K562 (cell line): Measurements from ENCODE around the gene MYL9. TPM values are rescaled to one million over a fixed set of nuclear protein-coding genes. Genes with fewer than 3 reads are reported as not detected.

Experiments
- ATAC-seq: fragments of 200-7000 bp; cut with Tn5 transposase; 3 replicates; pipeline ENCODE4 v1.9.1; 2020; ENCODE audit warnings: moderate library complexity
- BruUV-seq: library from RNA; stranded (reverse); fragments of 400-500 nt; replicated peaks from 2 replicates; lab custom pipeline; 2021; lab: Mats Ljungman, UMichigan
- CTCF ChIA-PET: fragments of 300-600 bp; formaldehyde crosslinking; extraction: SDS; loops from one replicate; lab custom pipeline; 2021; ENCODE audit warnings: low intra/inter-chr PET ratio; lab: Yijun Ruan, JAX
- POLR2A ChIA-PET: fragments of 300-600, 350-650 bp; sonication (Branson Sonifier 250); formaldehyde crosslinking; extraction: SDS; loops from one replicate; lab custom pipeline; 2021; ENCODE audit warnings: antibody characterized with exemption, inconsistent platforms; lab: Yijun Ruan, JAX
- DNase-seq, 4 experiments: peaks; one replicate each; pipeline versions ENCODE4 v3.0.0 to v3.0.0-alpha.2; 2011 to 2018; ENCODE audit warnings: low spot score in 3 of 4, mixed read lengths in 3 of 4; ENCODE audit errors: extremely low read depth in 1 of 4
- FAIRE-seq: peaks from 2 replicates; lab custom pipeline; 2011; peaks lifted over from hg19 to GRCh38; lab: Jason Lieb, UNC
- H2AFZ ChIP-seq: 2 replicates; pipeline ENCODE4 v1.6.0; 2011; ENCODE audit warnings: low read depth, low read length, control low read depth, inconsistent platforms
- H3K27ac ChIP-seq: fragments of 200-600 bp; 3 replicates; pipeline ENCODE4 v1.8.0; 2011; ENCODE audit warnings: low read depth, mild to moderate bottlenecking, control low read depth, inconsistent platforms, low read length, moderate library complexity, mixed read lengths; ENCODE audit errors: extremely low read depth
- H3K27me3 ChIP-seq, 2 experiments: fragments of 300-600 bp in 1 of 2; 2 replicates in 1 of 2; 3 replicates in 1 of 2; pipeline versions ENCODE4 v1.6.0 to v1.8.0; 2011; ENCODE audit warnings: inconsistent platforms in 2 of 2, low read length in 2 of 2, mild to moderate bottlenecking in 1 of 2, mixed read lengths in 1 of 2, moderate library complexity in 1 of 2; ENCODE audit not compliant: control insufficient read depth in 2 of 2, insufficient read depth in 2 of 2
- H3K36me3 ChIP-seq: fragments of 300-600 bp; 3 replicates; pipeline ENCODE4 v1.8.0; 2011; ENCODE audit warnings: mild to moderate bottlenecking, low read length, inconsistent platforms; ENCODE audit not compliant: control insufficient read depth, insufficient read depth
- H3K4me1 ChIP-seq, 2 experiments: fragments of 200-600 bp in 1 of 2; replicated peaks in 1 of 2; 2 replicates in 1 of 2; 3 replicates in 1 of 2; pipeline versions ENCODE4 v1.5.1 to v1.8.0; 2011; ENCODE audit warnings: inconsistent platforms in 2 of 2, low read length in 2 of 2, mild to moderate bottlenecking in 1 of 2, mixed read lengths in 1 of 2, moderate library complexity in 1 of 2; ENCODE audit not compliant: control insufficient read depth in 2 of 2, insufficient read depth in 2 of 2
- H3K4me2 ChIP-seq: 2 replicates; pipeline ENCODE4 v1.6.1; 2011; ENCODE audit warnings: low read length, control low read depth, inconsistent platforms, mixed read lengths; ENCODE audit not compliant: insufficient read depth
- H3K4me3 ChIP-seq: fragments of 200-600 bp; sonication (generic), shearing (Covaris generic); 2 replicates; pipeline ENCODE4 v1.5.1; 2016; ENCODE audit warnings: control low read depth, inconsistent platforms
- H3K79me2 ChIP-seq: fragments of 200-600 bp; 3 replicates; pipeline ENCODE4 v1.8.0; 2011; ENCODE audit warnings: low read length, inconsistent platforms; ENCODE audit not compliant: control insufficient read depth, insufficient read depth
- H3K9ac ChIP-seq, 2 experiments: 2 replicates each; pipeline versions ENCODE4 v1.6.0 to v1.6.1; 2011; ENCODE audit warnings: low read depth in 2 of 2, low read length in 2 of 2, control low read depth in 1 of 2, inconsistent platforms in 1 of 2, mild to moderate bottlenecking in 1 of 2, mixed read lengths in 1 of 2; ENCODE audit not compliant: insufficient read depth in 1 of 2
- H3K9me1 ChIP-seq: one replicate; pipeline ENCODE4 v1.6.0; 2011; ENCODE audit warnings: inconsistent platforms, mild to moderate bottlenecking, low read length, moderate library complexity; ENCODE audit not compliant: control insufficient read depth, insufficient read depth
- H3K9me3 ChIP-seq: replicated peaks from 2 replicates; pipeline ENCODE4 v1.5.1; 2011; ENCODE audit warnings: low read depth, low read length, inconsistent platforms; ENCODE audit not compliant: control insufficient read depth, insufficient read depth
- H4K20me1 ChIP-seq: replicated peaks from 2 replicates; pipeline ENCODE4 v1.6.1; 2011; ENCODE audit warnings: low read length, inconsistent platforms, mixed read lengths; ENCODE audit not compliant: control insufficient read depth, insufficient read depth
- PTBP1 ChIP-seq: fragments of 200-400 bp; formaldehyde crosslinking; IDR thresholded peaks from 2 replicates; pipeline ENCODE4 v1.6.1; 2017; ENCODE audit warnings: low read depth, low read length
- WGBS: fragments of 100-300 bp; shearing (Covaris generic); methylation state at CpG from one replicate; pipeline ENCODE4 v1.1.6; 2016; ENCODE audit warnings: low coverage, mixed read lengths; ENCODE audit not compliant: insufficient coverage; ENCODE audit errors: missing lambda C conversion rate; 5-methylcytosine and 5-hydroxymethylcytosine counted together
- in situ Hi-C: fragments of 300-500 bp; cut with MboI; formaldehyde crosslinking; loops from 4 replicates; pipeline ENCODE4 v1.15.0; 2018; ENCODE audit warnings: inconsistent platforms, mixed read lengths
- intact Hi-C: fragments of 100-400 bp; cut with micrococcal nuclease; formaldehyde crosslinking; loops from 2 replicates; pipeline ENCODE4 v1.14.2; 2022
- polyA plus RNA-seq, 8 experiments: library from polyadenylated mRNA; depleted of rRNA in 4 of 8; stranded (reverse) in 5 of 8; unstranded in 3 of 8; fragments of >200 nt; fragmentation: Nextera tagmentation in 2 of 8; fragmentation: Illumina TruSeq in 1 of 8; extraction: Ambion mirVana in 2 of 8; extraction: Trizol in 1 of 8; gene quantifications; 2 replicates each; pipeline versions ENCODE4 v1.2.1 to v1.2.3, GENCODE V29; 2011 to 2014; ENCODE audit warnings: inconsistent platforms in 1 of 8, missing spikeins in 1 of 8
- total RNA-seq, 7 experiments: library from RNA; depleted of rRNA in 6 of 7; stranded (reverse); fragments of >200 nt in 6 of 7; fragmentation: Illumina TruSeq in 2 of 7; extraction: Trizol in 2 of 7; gene quantifications; 2 replicates each; pipeline versions ENCODE4 v1.2.1 to v1.2.3, GENCODE V29; 2011 to 2021; ENCODE audit warnings: low replicate concordance in 1 of 7
- TF ChIP-seq, protein P1 (sequence below): sonication (generic); formaldehyde crosslinking; IDR thresholded peaks from 2 replicates; pipeline ENCODE4 v1.8.0; 2022; ENCODE audit warnings: mild to moderate bottlenecking, missing genetic modification reagents
- TF ChIP-seq, protein P2 (sequence below): fragments of 250-450 bp; sonication (Bioruptor Pico); IDR thresholded peaks from 2 replicates; pipeline ENCODE4 v1.8.0; 2021; ENCODE audit warnings: mild to moderate bottlenecking, moderate library complexity
- TF ChIP-seq, protein P3 (sequence below), 2 experiments: fragments of 450-650 bp; formaldehyde crosslinking in 1 of 2; IDR thresholded peaks; 2 replicates each; pipeline versions ENCODE4 v1.4.0 to v1.6.1; 2014 to 2020; ENCODE audit warnings: mild to moderate bottlenecking in 2 of 2, borderline replicate concordance in 1 of 2, low read depth in 1 of 2

MYL9 gene
- total and polyA plus RNA-seq, 9 of the 15 experiments (the other 6 are each of a cell fraction or from before 2014, with no cell fraction given): 0.11 to 3.2 (median 0.81) TPM; not detected in 1

DNA sequence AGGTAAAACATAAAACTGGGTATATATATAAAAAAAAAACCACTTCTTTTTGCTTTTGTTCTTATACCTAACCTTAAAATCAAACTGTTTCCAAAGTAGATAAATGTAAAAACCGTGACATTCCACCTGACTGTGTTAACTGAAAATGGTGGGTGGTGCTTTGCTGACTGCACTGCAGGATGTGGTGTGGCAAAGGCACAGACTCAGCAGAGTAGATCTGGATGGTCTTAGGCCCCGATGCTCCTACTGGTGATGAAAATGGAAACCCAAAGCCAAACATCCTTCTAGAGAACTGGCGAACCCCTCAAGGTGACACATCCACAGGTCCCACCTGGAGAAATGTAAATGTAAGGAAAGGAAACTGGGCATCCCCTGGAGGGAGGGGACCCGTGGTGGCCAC is 41.0 kb downstream of the MYL9 start:
- ATAC-seq (no peak), FAIRE-seq (no peak), DNase-seq (no peak)
- Histone ChIP-seq H3K9me1 (no peaks in the 10 kb centered on the region), H3K9me3 (no peaks in the 10 kb centered on the region), H3K4me1 (no peaks in the 10 kb centered on the region; a peak in 1 of 5 replicates), H3K27ac (no peak overlapping the region), H3K4me2 (no peak overlapping the region), H3K4me3 (no peak overlapping the region), H4K20me1 (peaks cover 4% of the 10 kb centered on the region), H3K79me2 (peaks cover 12% of the 10 kb centered on the region), H3K27me3 (no peaks in the 10 kb centered on the region), H2AFZ (no peak overlapping the region), H3K36me3 (peaks cover 48% of the 10 kb centered on the region; the same call in 2 of the 3 replicates), H3K9ac (no peak overlapping the region)
- ChIA-PET CTCF (no interaction called here), POLR2A (no interaction called here)
- intact Hi-C loops (no loop called here), in situ Hi-C loops (no loop called here)
- TF ChIP-seq, protein P1, sequence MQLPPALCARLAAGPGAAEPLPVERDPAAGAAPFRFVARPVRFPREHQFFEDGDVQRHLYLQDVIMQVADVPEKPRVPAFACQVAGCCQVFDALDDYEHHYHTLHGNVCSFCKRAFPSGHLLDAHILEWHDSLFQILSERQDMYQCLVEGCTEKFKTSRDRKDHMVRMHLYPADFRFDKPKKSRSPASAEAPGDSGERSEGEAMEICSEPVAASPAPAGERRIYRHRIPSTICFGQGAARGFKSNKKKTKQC (CRISPR knock-in tag): no peak
- no peak for TF ChIP-seq PTBP1
- TF ChIP-seq, protein P2, sequence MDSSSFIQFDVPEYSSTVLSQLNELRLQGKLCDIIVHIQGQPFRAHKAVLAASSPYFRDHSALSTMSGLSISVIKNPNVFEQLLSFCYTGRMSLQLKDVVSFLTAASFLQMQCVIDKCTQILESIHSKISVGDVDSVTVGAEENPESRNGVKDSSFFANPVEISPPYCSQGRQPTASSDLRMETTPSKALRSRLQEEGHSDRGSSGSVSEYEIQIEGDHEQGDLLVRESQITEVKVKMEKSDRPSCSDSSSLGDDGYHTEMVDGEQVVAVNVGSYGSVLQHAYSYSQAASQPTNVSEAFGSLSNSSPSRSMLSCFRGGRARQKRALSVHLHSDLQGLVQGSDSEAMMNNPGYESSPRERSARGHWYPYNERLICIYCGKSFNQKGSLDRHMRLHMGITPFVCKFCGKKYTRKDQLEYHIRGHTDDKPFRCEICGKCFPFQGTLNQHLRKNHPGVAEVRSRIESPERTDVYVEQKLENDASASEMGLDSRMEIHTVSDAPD: no peak
- TF ChIP-seq, protein P3, sequence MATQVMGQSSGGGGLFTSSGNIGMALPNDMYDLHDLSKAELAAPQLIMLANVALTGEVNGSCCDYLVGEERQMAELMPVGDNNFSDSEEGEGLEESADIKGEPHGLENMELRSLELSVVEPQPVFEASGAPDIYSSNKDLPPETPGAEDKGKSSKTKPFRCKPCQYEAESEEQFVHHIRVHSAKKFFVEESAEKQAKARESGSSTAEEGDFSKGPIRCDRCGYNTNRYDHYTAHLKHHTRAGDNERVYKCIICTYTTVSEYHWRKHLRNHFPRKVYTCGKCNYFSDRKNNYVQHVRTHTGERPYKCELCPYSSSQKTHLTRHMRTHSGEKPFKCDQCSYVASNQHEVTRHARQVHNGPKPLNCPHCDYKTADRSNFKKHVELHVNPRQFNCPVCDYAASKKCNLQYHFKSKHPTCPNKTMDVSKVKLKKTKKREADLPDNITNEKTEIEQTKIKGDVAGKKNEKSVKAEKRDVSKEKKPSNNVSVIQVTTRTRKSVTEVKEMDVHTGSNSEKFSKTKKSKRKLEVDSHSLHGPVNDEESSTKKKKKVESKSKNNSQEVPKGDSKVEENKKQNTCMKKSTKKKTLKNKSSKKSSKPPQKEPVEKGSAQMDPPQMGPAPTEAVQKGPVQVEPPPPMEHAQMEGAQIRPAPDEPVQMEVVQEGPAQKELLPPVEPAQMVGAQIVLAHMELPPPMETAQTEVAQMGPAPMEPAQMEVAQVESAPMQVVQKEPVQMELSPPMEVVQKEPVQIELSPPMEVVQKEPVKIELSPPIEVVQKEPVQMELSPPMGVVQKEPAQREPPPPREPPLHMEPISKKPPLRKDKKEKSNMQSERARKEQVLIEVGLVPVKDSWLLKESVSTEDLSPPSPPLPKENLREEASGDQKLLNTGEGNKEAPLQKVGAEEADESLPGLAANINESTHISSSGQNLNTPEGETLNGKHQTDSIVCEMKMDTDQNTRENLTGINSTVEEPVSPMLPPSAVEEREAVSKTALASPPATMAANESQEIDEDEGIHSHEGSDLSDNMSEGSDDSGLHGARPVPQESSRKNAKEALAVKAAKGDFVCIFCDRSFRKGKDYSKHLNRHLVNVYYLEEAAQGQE (IDR thresholded peaks at IDR 0.05; ENCODE audit: borderline replicate concordance): no peak
- TF ChIP-seq, protein P3 (CRISPR knock-in tag; IDR thresholded peaks at IDR 0.05; ENCODE audit: low read depth): no peak
- TSS peak; percentile 24 for BruUV-seq
- 76% methylated on average over 4 of the region's 4 CpGs for WGBS
